CD14-positive monocyte (primary cell): ENCODE data around the gene FGF4. TPM values are rescaled to one million over a fixed set of nuclear protein-coding genes. Genes with fewer than 3 reads are reported as not detected.

Source experiments
- DNase-seq, 3 donors: peaks; one replicate each; pipeline ENCODE4 v3.0.0-alpha.2; 2011 to 2022
- H2AFZ ChIP-seq: 2 replicates; pipeline ENCODE4 v1.6.0; 2012; ENCODE audit warnings: mild to moderate bottlenecking, low read depth, low read length, inconsistent platforms; ENCODE audit not compliant: insufficient read depth, poor library complexity, severe bottlenecking
- H3K27ac ChIP-seq, 2 donors: 1 replicate in 1 of 2; 2 replicates in 1 of 2; pipeline ENCODE4 v1.5.1; 2012 to 2013; ENCODE audit warnings: low read length in 2 of 2, control low read depth in 1 of 2, inconsistent platforms in 1 of 2, low read depth in 1 of 2, mild to moderate bottlenecking in 1 of 2
- H3K27me3 ChIP-seq, 2 donors: one replicate each; pipeline versions ENCODE4 v1.6.0 to v1.6.1; 2011 to 2013; ENCODE audit warnings: low read length in 2 of 2; ENCODE audit not compliant: control insufficient read depth in 2 of 2, insufficient read depth in 2 of 2
- H3K36me3 ChIP-seq, 2 donors: replicated peaks in 1 of 2; 1 replicate in 1 of 2; 2 replicates in 1 of 2; pipeline versions ENCODE4 v1.5.1 to v1.6.1; 2012 to 2013; ENCODE audit warnings: low read length in 2 of 2, control low read depth in 1 of 2, inconsistent platforms in 1 of 2, mild to moderate bottlenecking in 1 of 2; ENCODE audit not compliant: insufficient read depth in 2 of 2, control insufficient read depth in 1 of 2
- H3K4me1 ChIP-seq, 2 donors: 1 replicate in 1 of 2; 2 replicates in 1 of 2; pipeline versions ENCODE4 v1.5.1 to v1.6.1; 2012 to 2013; ENCODE audit warnings: low read length in 2 of 2, control low read depth in 1 of 2, inconsistent platforms in 1 of 2, mild to moderate bottlenecking in 1 of 2, moderate library complexity in 1 of 2; ENCODE audit not compliant: insufficient read depth in 2 of 2, control insufficient read depth in 1 of 2
- H3K4me2 ChIP-seq: replicated peaks from 2 replicates; pipeline ENCODE3; 2012; ENCODE audit warnings: low read length, moderate library complexity, mild to moderate bottlenecking; ENCODE audit not compliant: poor library complexity, severe bottlenecking; ENCODE audit errors: extremely low read depth
- H3K4me3 ChIP-seq, 3 experiments: fragments of 200-600 bp in 1 of 3; sonication (generic) in 1 of 3; replicated peaks in 1 of 3; 1 replicate in 2 of 3; 2 replicates in 1 of 3; pipeline ENCODE4 v1.5.1; 2011 to 2013; ENCODE audit warnings: low read length in 3 of 3, mild to moderate bottlenecking in 3 of 3, control low read depth in 2 of 3, low read depth in 2 of 3, inconsistent platforms in 1 of 3, moderate library complexity in 1 of 3
- H3K79me2 ChIP-seq: 2 replicates; pipeline ENCODE4 v1.6.0; 2012; ENCODE audit warnings: mild to moderate bottlenecking, control low read depth, inconsistent platforms, low read length, moderate library complexity; ENCODE audit not compliant: insufficient read depth
- H3K9ac ChIP-seq: 2 replicates; pipeline ENCODE4 v1.6.0; 2017; ENCODE audit warnings: low read length, mild to moderate bottlenecking; ENCODE audit not compliant: insufficient read depth, poor library complexity, severe bottlenecking
- H3K9me3 ChIP-seq, 2 donors: replicated peaks in 1 of 2; 1 replicate in 1 of 2; 2 replicates in 1 of 2; pipeline versions ENCODE4 v1.5.1 to v1.6.1; 2012 to 2013; ENCODE audit warnings: low read length in 2 of 2, control low read depth in 1 of 2; ENCODE audit not compliant: control insufficient read depth in 1 of 2, insufficient read depth in 1 of 2
- H4K20me1 ChIP-seq: 2 replicates; pipeline ENCODE4 v1.6.0; 2012; ENCODE audit warnings: mild to moderate bottlenecking, low read length, control low read depth, moderate library complexity; ENCODE audit not compliant: insufficient read depth
- H3K27ac Mint-ChIP-seq, 7 donors: one replicate each; pipeline ENCODE4 v1.8.0; 2020; ENCODE audit warnings: mild to moderate bottlenecking in 7 of 7, mixed read lengths in 7 of 7, moderate library complexity in 6 of 7, inconsistent platforms in 2 of 7
- H3K27me3 Mint-ChIP-seq, 3 donors: one replicate each; pipeline ENCODE4 v1.8.0; 2021 to 2022; ENCODE audit warnings: low read depth in 3 of 3, mild to moderate bottlenecking in 3 of 3, mixed read lengths in 3 of 3, moderate library complexity in 3 of 3, inconsistent platforms in 1 of 3
- H3K36me3 Mint-ChIP-seq, 2 donors: one replicate each; pipeline ENCODE4 v1.8.0; 2020; ENCODE audit warnings: mixed read lengths in 2 of 2, inconsistent platforms in 1 of 2, mild to moderate bottlenecking in 1 of 2
- H3K4me1 Mint-ChIP-seq: one replicate; pipeline ENCODE4 v1.8.0; 2020; ENCODE audit warnings: mild to moderate bottlenecking, mixed read lengths
- H3K4me3 Mint-ChIP-seq, 2 donors: one replicate each; pipeline ENCODE4 v1.8.0; 2020; ENCODE audit warnings: mild to moderate bottlenecking in 2 of 2, mixed read lengths in 2 of 2, moderate library complexity in 1 of 2
- H3K9me3 Mint-ChIP-seq, 7 donors: one replicate each; pipeline ENCODE4 v1.8.0; 2020 to 2022; ENCODE audit warnings: mixed read lengths in 7 of 7, mild to moderate bottlenecking in 6 of 7, moderate library complexity in 6 of 7, inconsistent platforms in 2 of 7
- WGBS: methylation state at CpG from one replicate; pipeline ENCODE4 v1.1.5; 2013; ENCODE audit warnings: missing lambda C conversion rate; ENCODE audit not compliant: insufficient coverage; 5-methylcytosine and 5-hydroxymethylcytosine counted together
- intact Hi-C, 2 donors: fragments of 100-400 bp; cut with micrococcal nuclease; formaldehyde crosslinking; loops; one replicate each; pipeline versions ENCODE4 v1.15.0 to v1.15.1; 2023
- polyA plus RNA-seq, 3 donors: library from polyadenylated mRNA; depleted of rRNA in 1 of 3; unstranded in 2 of 3; stranded (reverse) in 1 of 3; fragments of 300-500 nt in 2 of 3; fragments of >200 nt in 1 of 3; fragmentation: Illumina TruSeq in 2 of 3; gene quantifications; 1 replicate in 2 of 3; 2 replicates in 1 of 3; pipeline ENCODE4 v1.2.3, GENCODE V29; 2012 to 2021
- TF ChIP-seq, protein P1 (sequence below): fragments of 200-600 bp; IDR thresholded peaks from one replicate; pipeline ENCODE4 v1.8.0; 2022; ENCODE audit warnings: antibody characterized with exemption, mild to moderate bottlenecking

FGF4 gene
- polyA plus RNA-seq, 3 donors, result not detected

DNA sequence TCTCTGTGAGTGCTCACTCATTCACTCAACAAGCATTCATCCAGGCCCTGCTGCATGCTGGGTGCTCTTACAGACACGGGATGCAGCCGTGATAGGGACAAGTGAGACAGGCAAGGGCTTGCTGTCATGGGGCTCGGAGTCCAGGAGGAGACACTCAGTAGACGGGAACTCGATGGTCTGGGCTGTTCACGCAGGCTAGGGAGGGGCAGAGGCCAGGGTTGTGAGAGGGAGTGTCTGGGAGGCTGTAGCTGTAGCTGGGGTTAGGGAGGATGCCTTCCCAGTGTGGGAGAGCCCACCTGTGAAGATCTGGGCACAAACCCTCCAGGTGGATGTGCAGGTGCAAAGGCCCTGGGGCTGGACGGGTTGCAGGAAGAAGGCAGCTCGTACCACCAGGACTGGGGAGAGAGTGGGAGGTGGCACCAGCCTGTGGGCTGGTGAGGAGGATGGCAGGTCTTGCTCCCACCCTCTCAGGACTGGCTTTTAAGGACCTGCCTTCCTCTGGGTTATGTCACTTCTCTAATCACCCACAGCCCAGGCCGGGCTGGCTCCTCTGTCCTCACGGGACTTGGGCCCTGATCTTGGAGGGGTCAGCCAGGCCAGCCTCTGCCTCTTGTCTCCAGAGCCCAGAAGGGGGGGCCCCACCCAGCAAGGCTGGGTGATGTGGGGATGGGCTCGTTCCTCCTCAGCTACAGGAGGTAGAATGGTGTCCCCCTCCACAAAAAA is 24.1 kb downstream of the FGF4 start:
- Histone ChIP-seq H3K9me3 (no peaks in the 10 kb centered on the region), H2AFZ (no peak overlapping the region), H3K27ac (no peak overlapping the region), H4K20me1 (no peaks in the 10 kb centered on the region), H3K4me2 (no peak overlapping the region), H3K4me1 (no peaks in the 10 kb centered on the region), H3K27me3 (no peaks in the 10 kb centered on the region), H3K36me3 (no peaks in the 10 kb centered on the region), H3K4me3 (no peak overlapping the region), H3K79me2 (no peaks in the 10 kb centered on the region), H3K9ac (no peak overlapping the region)
- Mint-ChIP-seq H3K27ac (peak overlapping the region in 1 of 7 donors; percentile 65), H3K27me3 (peaks cover 5 to 9% (median 9%) of the 10 kb centered on the region in 3 donors), H3K4me1 (no peaks in the 10 kb centered on the region), H3K36me3 (no peaks in the 10 kb centered on the region), H3K9me3 (peaks cover 0 to 3% (median 0%) of the 10 kb centered on the region in 7 donors), H3K4me3 (peak overlapping the region in 1 of 2 donors; percentile 5)
- WGBS, result 83% methylated on average over 7 of the region's 11 CpGs
- DNase-seq, result no peak
- TF ChIP-seq, protein P1, sequence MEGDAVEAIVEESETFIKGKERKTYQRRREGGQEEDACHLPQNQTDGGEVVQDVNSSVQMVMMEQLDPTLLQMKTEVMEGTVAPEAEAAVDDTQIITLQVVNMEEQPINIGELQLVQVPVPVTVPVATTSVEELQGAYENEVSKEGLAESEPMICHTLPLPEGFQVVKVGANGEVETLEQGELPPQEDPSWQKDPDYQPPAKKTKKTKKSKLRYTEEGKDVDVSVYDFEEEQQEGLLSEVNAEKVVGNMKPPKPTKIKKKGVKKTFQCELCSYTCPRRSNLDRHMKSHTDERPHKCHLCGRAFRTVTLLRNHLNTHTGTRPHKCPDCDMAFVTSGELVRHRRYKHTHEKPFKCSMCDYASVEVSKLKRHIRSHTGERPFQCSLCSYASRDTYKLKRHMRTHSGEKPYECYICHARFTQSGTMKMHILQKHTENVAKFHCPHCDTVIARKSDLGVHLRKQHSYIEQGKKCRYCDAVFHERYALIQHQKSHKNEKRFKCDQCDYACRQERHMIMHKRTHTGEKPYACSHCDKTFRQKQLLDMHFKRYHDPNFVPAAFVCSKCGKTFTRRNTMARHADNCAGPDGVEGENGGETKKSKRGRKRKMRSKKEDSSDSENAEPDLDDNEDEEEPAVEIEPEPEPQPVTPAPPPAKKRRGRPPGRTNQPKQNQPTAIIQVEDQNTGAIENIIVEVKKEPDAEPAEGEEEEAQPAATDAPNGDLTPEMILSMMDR, result no peak
- intact Hi-C loops, result no loop called here

DNA sequence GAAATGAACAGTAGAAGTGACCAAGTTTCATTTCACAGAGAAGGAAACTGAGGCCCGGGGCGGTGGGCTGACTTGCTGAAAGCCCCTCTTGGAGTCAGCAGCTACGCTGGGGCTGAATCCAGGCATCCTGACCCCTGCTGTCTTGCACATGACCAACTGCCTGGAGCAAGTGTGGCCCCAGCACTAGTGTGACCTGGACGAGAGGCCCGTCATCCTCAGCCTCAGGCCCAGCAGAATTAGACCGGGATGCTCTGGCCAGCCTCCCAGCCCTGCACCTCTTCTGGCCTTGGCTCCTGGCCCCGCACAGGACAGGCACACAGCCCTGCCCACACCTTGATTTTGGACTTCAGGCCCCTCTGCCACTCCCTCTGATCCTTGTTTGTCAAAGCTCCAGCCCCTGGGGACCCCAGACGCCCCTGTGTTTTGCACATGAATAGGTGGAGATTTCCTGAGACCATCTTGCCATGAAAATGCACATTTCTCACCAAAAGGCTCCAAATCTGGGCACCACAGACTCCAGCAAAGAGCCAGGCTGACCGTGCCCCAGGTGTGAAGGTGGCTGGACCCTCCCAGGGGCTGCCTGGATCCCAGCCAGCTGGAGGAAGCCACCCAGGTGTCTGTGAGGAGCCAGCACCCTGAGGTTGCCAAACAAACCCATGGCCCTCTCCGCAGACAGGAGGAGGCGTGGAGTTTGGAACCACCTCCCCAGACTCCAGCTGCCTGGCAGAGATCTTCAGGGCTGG is 24.9 kb downstream of the FGF4 start:
- H3K4me1 Mint-ChIP-seq, result no peaks in the 10 kb centered on the region

More for the DNA sequence above, 24.9 kb downstream of the FGF4 start:
- no peaks in the 10 kb centered on the region for H3K36me3 Mint-ChIP-seq
- H3K4me3 Mint-ChIP-seq, result no peak overlapping the region
- no peaks in the 10 kb centered on the region for H3K27me3 ChIP-seq
- H2AFZ ChIP-seq, result no peak overlapping the region
- no peaks in the 10 kb centered on the region for H3K9me3 ChIP-seq
- no peaks in the 10 kb centered on the region for H4K20me1 ChIP-seq
- H3K4me1 ChIP-seq, result no peaks in the 10 kb centered on the region
- no peak overlapping the region for H3K9ac ChIP-seq
- H3K27ac ChIP-seq, result no peak overlapping the region
- TF ChIP-seq, protein P1, result no peak
- DNase-seq, result no peak
- WGBS, result 83% methylated on average over 5 of the region's 11 CpGs
- peaks cover 0 to 3% (median 0%) of the 10 kb centered on the region in 7 donors for H3K9me3 Mint-ChIP-seq
- peaks cover 8 to 10% (median 9%) of the 10 kb centered on the region in 3 donors for H3K27me3 Mint-ChIP-seq
- no peak overlapping the region for H3K27ac Mint-ChIP-seq
- no peak overlapping the region for H3K4me2 ChIP-seq
- H3K79me2 ChIP-seq, result no peaks in the 10 kb centered on the region
- no peak overlapping the region for H3K4me3 ChIP-seq
- no peaks in the 10 kb centered on the region for H3K36me3 ChIP-seq
- intact Hi-C loops, result no loop called here
